SW 1271 (cell line): ENCODE data around the gene SLC35G6.

ENCODE experiments used
- DNase-seq, 2 experiments: peaks; one replicate each; lab custom pipeline; 2025; lab: John Stamatoyannopoulos, UW

Gene SLC35G6

GRCh38 chr17:7503521-7503920 lies 22.3 kb downstream of the SLC35G6 start:
- no peak for DNase-seq

DNA sequence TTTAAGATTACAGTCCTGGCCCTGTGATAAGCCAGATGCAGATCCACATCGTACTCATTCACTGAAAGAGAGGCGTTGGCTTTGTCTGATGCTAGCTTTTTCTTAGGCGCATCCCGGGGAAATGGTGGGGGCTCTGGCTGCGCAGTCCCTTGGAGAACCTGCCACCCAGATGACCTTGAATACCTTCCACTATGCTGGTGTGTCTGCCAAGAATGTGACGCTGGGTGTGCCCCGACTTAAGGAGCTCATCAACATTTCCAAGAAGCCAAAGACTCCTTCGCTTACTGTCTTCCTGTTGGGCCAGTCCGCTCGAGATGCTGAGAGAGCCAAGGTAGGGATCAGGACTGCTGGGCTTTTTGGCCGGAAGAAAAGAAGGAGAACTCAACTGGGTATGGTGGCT lies 26.9 kb downstream of the SLC35G6 start:
- no peak for DNase-seq

DNA sequence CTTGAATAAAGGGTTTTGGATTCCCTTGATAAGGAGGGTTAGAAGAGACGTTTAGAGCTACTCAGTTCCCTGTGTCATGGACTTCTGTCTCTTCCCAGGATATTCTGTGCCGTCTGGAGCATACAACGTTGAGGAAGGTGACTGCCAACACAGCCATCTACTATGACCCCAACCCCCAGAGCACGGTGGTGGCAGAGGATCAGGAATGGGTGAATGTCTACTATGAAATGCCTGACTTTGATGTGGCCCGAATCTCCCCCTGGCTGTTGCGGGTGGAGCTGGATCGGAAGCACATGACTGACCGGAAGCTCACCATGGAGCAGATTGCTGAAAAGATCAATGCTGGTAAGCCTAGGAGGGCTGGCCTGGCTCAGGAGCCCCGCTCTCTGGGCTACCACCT lies 27.6 kb downstream of the SLC35G6 start:
- DNase-seq = no peak

DNA sequence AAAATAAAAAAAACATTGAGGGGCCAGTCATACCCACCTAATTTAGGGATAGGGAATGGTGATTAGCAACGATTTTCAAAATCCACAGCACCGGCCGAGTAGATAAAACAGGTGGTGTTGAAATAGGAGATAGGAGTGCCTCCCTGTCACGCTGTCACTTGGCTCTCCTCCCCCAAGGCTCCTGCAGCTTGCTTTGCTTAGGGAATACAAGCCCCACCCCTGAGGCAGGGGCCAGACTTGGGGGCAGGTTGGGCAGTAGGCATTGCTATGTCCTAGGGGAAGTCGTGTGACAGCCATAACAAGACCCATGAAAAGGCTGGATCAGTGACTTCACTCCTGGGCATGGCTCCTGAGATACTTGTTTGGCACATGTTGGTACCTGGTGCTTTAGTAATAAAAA lies 28.7 kb downstream of the SLC35G6 start:
- DNase-seq = no peak

- DNase-seq = no peak
Observed at GRCh38 chr17:7511108-7511507, 29.9 kb downstream of the SLC35G6 start.

GRCh38 chr17:7512105-7512504 lies 30.9 kb downstream of the SLC35G6 start:
- DNase-seq = no peak

DNA sequence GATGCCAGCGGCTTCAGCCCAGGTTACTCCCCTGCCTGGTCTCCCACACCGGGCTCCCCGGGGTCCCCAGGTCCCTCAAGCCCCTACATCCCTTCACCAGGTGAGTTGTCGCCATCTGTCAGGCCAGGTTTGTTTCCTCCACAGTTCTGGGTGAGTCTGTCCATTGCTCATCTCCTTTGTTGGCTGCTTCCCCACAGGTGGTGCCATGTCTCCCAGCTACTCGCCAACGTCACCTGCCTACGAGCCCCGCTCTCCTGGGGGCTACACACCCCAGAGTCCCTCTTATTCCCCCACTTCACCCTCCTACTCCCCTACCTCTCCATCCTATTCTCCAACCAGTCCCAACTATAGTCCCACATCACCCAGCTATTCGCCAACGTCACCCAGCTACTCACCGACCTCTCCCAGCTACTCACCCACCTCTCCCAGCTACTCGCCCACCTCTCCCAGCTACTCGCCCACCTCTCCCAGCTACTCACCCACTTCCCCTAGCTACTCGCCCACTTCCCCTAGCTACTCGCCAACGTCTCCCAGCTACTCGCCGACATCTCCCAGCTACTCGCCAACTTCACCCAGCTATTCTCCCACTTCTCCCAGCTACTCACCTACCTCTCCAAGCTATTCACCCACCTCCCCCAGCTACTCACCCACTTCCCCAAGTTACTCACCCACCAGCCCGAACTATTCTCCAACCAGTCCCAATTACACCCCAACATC lies 31.7 kb downstream of the SLC35G6 start:
- DNase-seq = no peak

DNA sequence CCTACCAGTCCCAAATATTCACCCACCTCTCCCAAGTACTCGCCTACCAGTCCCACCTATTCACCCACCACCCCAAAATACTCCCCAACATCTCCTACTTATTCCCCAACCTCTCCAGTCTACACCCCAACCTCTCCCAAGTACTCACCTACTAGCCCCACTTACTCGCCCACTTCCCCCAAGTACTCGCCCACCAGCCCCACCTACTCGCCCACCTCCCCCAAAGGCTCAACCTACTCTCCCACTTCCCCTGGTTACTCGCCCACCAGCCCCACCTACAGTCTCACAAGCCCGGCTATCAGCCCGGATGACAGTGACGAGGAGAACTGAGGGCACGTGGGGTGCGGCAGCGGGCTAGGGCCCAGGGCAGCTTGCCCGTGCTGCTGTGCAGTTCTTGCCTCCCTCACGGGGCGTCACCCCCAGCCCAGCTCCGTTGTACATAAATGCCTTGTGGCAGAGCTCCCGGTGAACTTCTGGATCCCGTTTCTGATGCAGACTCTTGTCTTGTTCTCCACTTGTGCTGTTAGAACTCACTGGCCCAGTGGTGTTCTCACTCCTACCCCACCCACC lies 32.7 kb downstream of the SLC35G6 start:
- DNase-seq = no peak

GRCh38 chr17:7515911-7516610 lies 34.8 kb downstream of the SLC35G6 start:
- no peak for DNase-seq

DNA sequence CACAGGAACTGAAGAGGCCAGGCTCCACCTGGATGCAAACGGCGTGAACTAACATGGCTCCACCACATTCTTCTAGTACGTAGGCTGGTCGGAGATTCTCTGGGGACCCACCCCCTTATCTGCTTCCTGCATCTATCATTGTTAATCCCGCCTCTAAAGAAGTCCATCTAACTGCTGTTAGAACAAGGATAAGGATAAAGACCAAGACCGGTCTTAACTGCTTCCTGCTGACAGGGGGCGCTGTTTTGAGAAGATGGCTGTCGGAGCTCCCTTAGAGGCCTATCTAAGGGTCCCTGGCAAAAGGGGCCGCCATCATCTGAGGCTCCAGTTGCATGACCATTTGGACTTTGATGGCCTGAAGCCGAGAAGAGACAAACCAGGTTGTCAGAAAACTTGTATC lies 41.8 kb downstream of the SLC35G6 start:
- DNase-seq = peak in 1 of 2 experiments; percentile 10

DNA sequence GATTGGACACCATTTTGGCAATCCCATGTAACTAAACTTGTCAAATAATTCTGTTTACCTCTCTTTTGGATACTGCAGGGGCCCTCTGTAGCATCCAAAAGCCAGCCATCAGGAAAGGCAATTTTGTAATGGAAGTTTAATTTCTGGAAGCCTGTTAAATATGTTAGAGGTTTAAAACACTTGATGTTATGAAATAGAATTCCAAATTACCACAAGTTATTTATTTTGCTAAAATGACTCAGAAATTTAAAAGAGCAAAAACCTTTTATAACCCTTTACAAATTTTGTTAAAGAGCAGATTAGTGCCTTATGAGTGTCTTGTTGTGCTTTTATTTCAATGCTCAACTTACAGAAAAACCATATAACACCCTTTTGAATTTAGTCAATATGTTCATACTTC lies 47.6 kb downstream of the SLC35G6 start:
- no peak for DNase-seq

GRCh38 chr17:7530023-7530900 lies 49.0 kb downstream of the SLC35G6 start:
- no peak for DNase-seq
